H9 (cell line): ENCODE data around the gene FRAS1. TPM values are rescaled to one million over a fixed set of nuclear protein-coding genes. Genes with fewer than 3 reads are reported as not detected.

Experiments used
- DNase-seq: peaks from one replicate; pipeline ENCODE4 v3.0.0-alpha.2; 2017
- H2AFZ ChIP-seq: one replicate; pipeline ENCODE4 v1.6.1; 2013; ENCODE audit warnings: mild to moderate bottlenecking, low read length, control low read depth, moderate library complexity
- H2AK5ac ChIP-seq: 2 replicates; pipeline ENCODE4 v1.6.1; 2013; ENCODE audit warnings: low read length, control low read depth, mixed read lengths; ENCODE audit not compliant: insufficient read length
- H2BK120ac ChIP-seq: one replicate; pipeline ENCODE4 v1.6.1; 2013; ENCODE audit warnings: low read depth, mild to moderate bottlenecking, low read length, control low read depth, inconsistent platforms; ENCODE audit not compliant: poor library complexity, severe bottlenecking
- H2BK12ac ChIP-seq: 2 replicates; pipeline ENCODE4 v1.6.1; 2013; ENCODE audit warnings: low read length, control low read depth, mixed read lengths, low read depth; ENCODE audit not compliant: insufficient read length
- H2BK15ac ChIP-seq: 2 replicates; pipeline ENCODE4 v1.6.1; 2013; ENCODE audit warnings: low read depth, low read length, control low read depth
- H2BK20ac ChIP-seq: one replicate; pipeline ENCODE4 v1.6.1; 2013; ENCODE audit warnings: low read depth, mild to moderate bottlenecking, low read length, control low read depth, inconsistent platforms; ENCODE audit not compliant: poor library complexity, severe bottlenecking
- H2BK5ac ChIP-seq: 2 replicates; pipeline ENCODE4 v1.6.1; 2013; ENCODE audit warnings: low read length, control low read depth, mixed read lengths; ENCODE audit not compliant: insufficient read length
- H3K14ac ChIP-seq: 2 replicates; pipeline ENCODE4 v1.6.1; 2013; ENCODE audit warnings: low read length, control low read depth; ENCODE audit not compliant: insufficient read depth
- H3K18ac ChIP-seq: 2 replicates; pipeline ENCODE4 v1.6.1; 2013; ENCODE audit warnings: low read depth, mild to moderate bottlenecking, mixed read lengths, low read length, control low read depth; ENCODE audit not compliant: insufficient read length
- H3K23ac ChIP-seq: 2 replicates; pipeline ENCODE4 v1.6.1; 2013; ENCODE audit warnings: low read length, control low read depth, mixed read lengths, low read depth; ENCODE audit not compliant: insufficient read length
- H3K23me2 ChIP-seq: 2 replicates; pipeline ENCODE4 v1.6.1; 2013; ENCODE audit warnings: low read depth, mild to moderate bottlenecking, mixed read lengths, low read length, control low read depth; ENCODE audit not compliant: insufficient read length, poor library complexity, severe bottlenecking
- H3K27ac ChIP-seq: 2 replicates; pipeline ENCODE4 v1.5.1; 2013; ENCODE audit warnings: low read length, control low read depth, mixed read lengths, low read depth; ENCODE audit not compliant: insufficient read length
- H3K27me3 ChIP-seq: 2 replicates; pipeline ENCODE4 v1.6.1; 2013; ENCODE audit warnings: low read length, control low read depth, inconsistent platforms; ENCODE audit not compliant: insufficient read depth
- H3K4ac ChIP-seq: 2 replicates; pipeline ENCODE4 v1.6.1; 2013; ENCODE audit warnings: low read depth, mild to moderate bottlenecking, control low read depth, inconsistent platforms, low read length, moderate library complexity
- H3K4me1 ChIP-seq: 2 replicates; pipeline ENCODE4 v1.6.1; 2013; ENCODE audit warnings: low read length, control low read depth, inconsistent platforms; ENCODE audit not compliant: insufficient read depth
- H3K4me2 ChIP-seq: 2 replicates; pipeline ENCODE4 v1.6.1; 2013; ENCODE audit warnings: low read length, control low read depth, mixed read lengths; ENCODE audit not compliant: insufficient read length, insufficient read depth
- H3K56ac ChIP-seq: 2 replicates; pipeline ENCODE4 v1.6.1; 2013; ENCODE audit warnings: low read depth, mild to moderate bottlenecking, mixed read lengths, low read length, control low read depth; ENCODE audit not compliant: insufficient read length
- H3K79me1 ChIP-seq: 2 replicates; pipeline ENCODE4 v1.6.1; 2013; ENCODE audit warnings: low read depth, mild to moderate bottlenecking, moderate library complexity, low read length, control low read depth, inconsistent platforms; ENCODE audit not compliant: insufficient read depth, poor library complexity, severe bottlenecking
- H3K79me2 ChIP-seq: 2 replicates; pipeline ENCODE4 v1.6.1; 2013; ENCODE audit warnings: low read length, control low read depth, inconsistent platforms; ENCODE audit not compliant: insufficient read depth
- H3K9ac ChIP-seq: 2 replicates; pipeline ENCODE4 v1.6.1; 2013; ENCODE audit warnings: low read length, control low read depth, mixed read lengths; ENCODE audit not compliant: insufficient read length; ENCODE audit errors: extremely low read depth
- H3K9me3 ChIP-seq: one replicate; pipeline ENCODE4 v1.6.1; 2013; ENCODE audit warnings: low read depth, low read length, inconsistent platforms; ENCODE audit not compliant: control insufficient read depth
- H3T11ph ChIP-seq: one replicate; pipeline ENCODE4 v1.6.1; 2013; ENCODE audit warnings: mild to moderate bottlenecking, low read length, control low read depth, inconsistent platforms
- H4K20me1 ChIP-seq: one replicate; pipeline ENCODE4 v1.6.1; 2013; ENCODE audit not compliant: control insufficient read depth, insufficient read length, insufficient read depth
- H4K5ac ChIP-seq: 2 replicates; pipeline ENCODE4 v1.6.1; 2013; ENCODE audit warnings: low read depth, mild to moderate bottlenecking, mixed read lengths, low read length, control low read depth; ENCODE audit not compliant: insufficient read length
- H4K8ac ChIP-seq: replicated peaks from 2 replicates; pipeline ENCODE4 v1.6.1; 2013; ENCODE audit warnings: low read length, control low read depth, mixed read lengths, low read depth; ENCODE audit not compliant: insufficient read length
- H4K91ac ChIP-seq: 2 replicates; pipeline ENCODE4 v1.6.1; 2013; ENCODE audit warnings: low read depth, mild to moderate bottlenecking, moderate library complexity, mixed read lengths, low read length, control low read depth; ENCODE audit not compliant: insufficient read length
- H3K27ac Mint-ChIP-seq, 3 experiments: 2 replicates in 2 of 3; 3 replicates in 1 of 3; pipeline ENCODE4 v1.8.0; 2020 to 2021; ENCODE audit warnings: mixed read lengths in 3 of 3, mild to moderate bottlenecking in 1 of 3, moderate library complexity in 1 of 3
- H3K27me3 Mint-ChIP-seq: 2 replicates; pipeline ENCODE4 v1.8.0; 2021; ENCODE audit warnings: low read depth, mild to moderate bottlenecking, moderate library complexity, mixed read lengths
- H3K36me3 Mint-ChIP-seq, 3 experiments: 2 replicates in 2 of 3; 3 replicates in 1 of 3; pipeline ENCODE4 v1.8.0; 2020 to 2021; ENCODE audit warnings: low read depth in 3 of 3, mixed read lengths in 3 of 3; ENCODE audit not compliant: insufficient read depth in 1 of 3
- H3K4me1 Mint-ChIP-seq, 2 experiments: 2 replicates each; pipeline ENCODE4 v1.8.0; 2020; ENCODE audit warnings: mixed read lengths in 2 of 2
- H3K4me3 Mint-ChIP-seq, 2 experiments: 2 replicates in 1 of 2; 3 replicates in 1 of 2; pipeline ENCODE4 v1.8.0; 2020 to 2021; ENCODE audit warnings: mild to moderate bottlenecking in 2 of 2, mixed read lengths in 2 of 2, moderate library complexity in 1 of 2
- H3K9me3 Mint-ChIP-seq, 2 experiments: 2 replicates in 1 of 2; 3 replicates in 1 of 2; pipeline ENCODE4 v1.8.0; 2020; ENCODE audit warnings: mild to moderate bottlenecking in 2 of 2, mixed read lengths in 2 of 2, moderate library complexity in 1 of 2
- WGBS: extraction: QIAGEN DNeasy Blood & Tissue Kit; methylation state at CpG from one replicate; pipeline ENCODE4 v1.1.7; 2013; ENCODE audit warnings: missing lambda C conversion rate, low lambda C conversion rate, mixed read lengths; ENCODE audit not compliant: insufficient read length; ENCODE audit errors: extremely low coverage; 5-methylcytosine and 5-hydroxymethylcytosine counted together
- total RNA-seq: library from RNA; stranded (reverse); gene quantifications from 2 replicates; pipeline ENCODE4 v1.2.1, GENCODE V29; 2021
- TF ChIP-seq, protein P1 (sequence below): fragments of 200-600 bp; sonication (generic); conservative IDR thresholded peaks from 3 replicates; pipeline ENCODE4 v1.8.0; 2021; ENCODE audit warnings: antibody characterized with exemption, mild to moderate bottlenecking

Gene FRAS1
- total RNA-seq, 1 experiment from 2014 or later: 58.5 TPM

DNA sequence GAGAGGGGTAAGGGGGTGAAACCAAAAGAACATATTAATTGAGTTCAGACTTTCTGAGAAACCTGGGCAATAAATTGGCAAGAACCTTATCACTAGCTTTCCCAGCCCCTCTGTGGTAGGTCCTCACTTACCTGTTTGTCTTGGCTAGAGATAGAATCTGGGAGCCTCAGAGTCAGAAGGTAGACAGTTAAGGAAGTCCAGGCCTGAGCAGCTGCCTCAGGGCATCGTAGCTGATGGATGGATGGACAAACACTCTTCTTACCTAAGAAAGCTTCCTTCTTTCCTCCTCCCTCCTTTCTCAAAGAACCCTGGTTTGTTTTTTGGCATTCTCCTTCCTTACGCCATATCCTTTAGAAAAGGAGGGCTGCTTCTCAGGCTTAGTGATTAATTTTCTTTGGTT lies 24.4 kb downstream of the FRAS1 start:
- Histone ChIP-seq H4K5ac (no peak overlapping the region), H3K18ac (no peak overlapping the region), H3K79me2 (no peaks in the 10 kb centered on the region), H4K20me1 (no peaks in the 10 kb centered on the region), H3K9me3 (no peaks in the 10 kb centered on the region), H3K79me1 (no peaks in the 10 kb centered on the region), H3K27ac (no peak overlapping the region), H2AFZ (no peak overlapping the region), H2BK5ac (no peak overlapping the region), H3K4ac (no peak overlapping the region), H4K91ac (no peak overlapping the region), H3K4me2 (no peak overlapping the region), H2BK20ac (no peak overlapping the region), H3K56ac (no peak overlapping the region), H2BK120ac (no peak overlapping the region), H2AK5ac (no peak overlapping the region), H3K23me2 (no peaks in the 10 kb centered on the region), H3K14ac (no peak overlapping the region), H4K8ac (no peak overlapping the region), H3K9ac (no peak overlapping the region), H3K4me1 (peaks cover 3% of the 10 kb centered on the region; the same call in 1 of the 2 replicates), H3K23ac (no peak overlapping the region), H2BK15ac (no peak overlapping the region), H3T11ph (no peak overlapping the region), H2BK12ac (no peak overlapping the region), H3K27me3 (no peaks in the 10 kb centered on the region)
- H3K9me3 Mint-ChIP-seq: peaks cover 5% of the 10 kb centered on the region in 2 experiments; a peak in 1 of 5 replicates
- TF ChIP-seq, protein P1, sequence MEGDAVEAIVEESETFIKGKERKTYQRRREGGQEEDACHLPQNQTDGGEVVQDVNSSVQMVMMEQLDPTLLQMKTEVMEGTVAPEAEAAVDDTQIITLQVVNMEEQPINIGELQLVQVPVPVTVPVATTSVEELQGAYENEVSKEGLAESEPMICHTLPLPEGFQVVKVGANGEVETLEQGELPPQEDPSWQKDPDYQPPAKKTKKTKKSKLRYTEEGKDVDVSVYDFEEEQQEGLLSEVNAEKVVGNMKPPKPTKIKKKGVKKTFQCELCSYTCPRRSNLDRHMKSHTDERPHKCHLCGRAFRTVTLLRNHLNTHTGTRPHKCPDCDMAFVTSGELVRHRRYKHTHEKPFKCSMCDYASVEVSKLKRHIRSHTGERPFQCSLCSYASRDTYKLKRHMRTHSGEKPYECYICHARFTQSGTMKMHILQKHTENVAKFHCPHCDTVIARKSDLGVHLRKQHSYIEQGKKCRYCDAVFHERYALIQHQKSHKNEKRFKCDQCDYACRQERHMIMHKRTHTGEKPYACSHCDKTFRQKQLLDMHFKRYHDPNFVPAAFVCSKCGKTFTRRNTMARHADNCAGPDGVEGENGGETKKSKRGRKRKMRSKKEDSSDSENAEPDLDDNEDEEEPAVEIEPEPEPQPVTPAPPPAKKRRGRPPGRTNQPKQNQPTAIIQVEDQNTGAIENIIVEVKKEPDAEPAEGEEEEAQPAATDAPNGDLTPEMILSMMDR: no peak
- no peaks in the 10 kb centered on the region for H3K27me3 Mint-ChIP-seq
- H3K4me3 Mint-ChIP-seq: no peak overlapping the region
- H3K27ac Mint-ChIP-seq: no peak overlapping the region
- no peak for DNase-seq
- H3K36me3 Mint-ChIP-seq: peaks cover 24 to 32% (median 32%) of the 10 kb centered on the region in 3 experiments
- H3K4me1 Mint-ChIP-seq: peaks cover 7 to 15% of the 10 kb centered on the region in 2 experiments
- no CpG with 5 or more reads among the region's 2 CpGs for WGBS
